Left ventricle myocardium inferior (tissue), 1 donor: ENCODE data around the gene PUS7L. TPM values are rescaled to one million over a fixed set of nuclear protein-coding genes. Genes with fewer than 3 reads are reported as not detected.

Experiments
- DNase-seq: peaks from one replicate; pipeline ENCODE4 v3.0.0-alpha.2; 2020
- H3K27ac ChIP-seq: fragments of 200-600 bp; replicated peaks from 2 replicates; pipeline ENCODE4 v1.8.0; 2021
- H3K27me3 ChIP-seq: fragments of 200-600 bp; 2 replicates; pipeline ENCODE4 v1.8.0; 2021; ENCODE audit warnings: low read depth
- H3K36me3 ChIP-seq: fragments of 200-600 bp; 2 replicates; pipeline ENCODE4 v1.8.0; 2021
- H3K4me1 ChIP-seq: fragments of 200-600 bp; 2 replicates; pipeline ENCODE4 v1.8.0; 2021
- H3K4me3 ChIP-seq: fragments of 200-600 bp; 2 replicates; pipeline ENCODE4 v1.8.0; 2021; ENCODE audit warnings: mild to moderate bottlenecking, moderate library complexity
- H3K9me3 ChIP-seq: fragments of 200-600 bp; replicated peaks from 2 replicates; pipeline ENCODE4 v1.8.0; 2021
- CTCF ChIP-seq: fragments of 200-600 bp; IDR thresholded peaks from 2 replicates; pipeline ENCODE4 v1.8.0; 2021; ENCODE audit warnings: antibody characterized with exemption, mild to moderate bottlenecking, borderline replicate concordance
- intact Hi-C: fragments of 100-400 bp; cut with micrococcal nuclease; formaldehyde crosslinking; loops from one replicate; pipeline ENCODE4 v1.11.0; 2022
- total RNA-seq: library from RNA; stranded (reverse); fragmentation: NEBNext Ultra II Directional; extraction: Animal tissue kit (Norgen Biotek cat#: 25700); gene quantifications from one replicate; pipeline ENCODE4 v1.2.1, GENCODE V29; 2021
- donor health status: DM: no; HTN: yes; CAD: no; lungs with severe emphysema.

Gene PUS7L
- total RNA-seq, 1 donor from 2014 or later: 4.3 TPM

GRCh38 chr12:43766291-43766690 lies 7.7 kb upstream of the PUS7L start:
- H3K36me3 ChIP-seq: peaks cover 30% of the 10 kb centered on the region
- no peak for DNase-seq
- intact Hi-C loops: no loop called here
- TF ChIP-seq CTCF: no peak
- H3K4me1 ChIP-seq: peaks cover 8% of the 10 kb centered on the region
- H3K27ac ChIP-seq: no peak overlapping the region
- H3K27me3 ChIP-seq: no peaks in the 10 kb centered on the region
- no peaks in the 10 kb centered on the region for H3K9me3 ChIP-seq
- no peak overlapping the region for H3K4me3 ChIP-seq

- intact Hi-C loops: no loop called here
- Histone ChIP-seq H3K4me3 (no peak overlapping the region), H3K27ac (no peak overlapping the region), H3K9me3 (no peaks in the 10 kb centered on the region), H3K27me3 (no peaks in the 10 kb centered on the region), H3K4me1 (peaks cover 25% of the 10 kb centered on the region), H3K36me3 (peaks cover 14% of the 10 kb centered on the region)
- TF ChIP-seq CTCF: no peak
- no peak for DNase-seq
These were observed 5.9 kb upstream of the PUS7L start for GRCh38 chr12:43764528-43764927.

GRCh38 chr12:43763769-43764168 lies 5.2 kb upstream of the PUS7L start:
- intact Hi-C loops: no loop called here
- TF ChIP-seq CTCF: no peak

GRCh38 chr12:43762596-43762995 lies 4.0 kb upstream of the PUS7L start:
- intact Hi-C loops: no loop called here
- H3K9me3 ChIP-seq: no peaks in the 10 kb centered on the region
- H3K4me3 ChIP-seq: no peak overlapping the region
- H3K27me3 ChIP-seq: no peaks in the 10 kb centered on the region
- no peak for DNase-seq
- H3K27ac ChIP-seq: no peak overlapping the region
- H3K36me3 ChIP-seq: no peaks in the 10 kb centered on the region
- no peak for TF ChIP-seq CTCF
- peaks cover 40% of the 10 kb centered on the region for H3K4me1 ChIP-seq

More at GRCh38 chr12:43763769-43764168, 5.2 kb upstream of the PUS7L start:
- peaks cover 32% of the 10 kb centered on the region for H3K4me1 ChIP-seq
- DNase-seq: no peak
- H3K4me3 ChIP-seq: no peak overlapping the region
- H3K27me3 ChIP-seq: no peaks in the 10 kb centered on the region
- no peak overlapping the region for H3K27ac ChIP-seq
- H3K9me3 ChIP-seq: no peaks in the 10 kb centered on the region
- peaks cover 7% of the 10 kb centered on the region for H3K36me3 ChIP-seq

GRCh38 chr12:43761500-43761899 lies 2.9 kb upstream of the PUS7L start:
- intact Hi-C loops: no loop called here
- H3K4me1 ChIP-seq: peaks cover 43% of the 10 kb centered on the region
- no peaks in the 10 kb centered on the region for H3K36me3 ChIP-seq
- no peak for TF ChIP-seq CTCF
- DNase-seq: no peak
- no peaks in the 10 kb centered on the region for H3K27me3 ChIP-seq
- H3K9me3 ChIP-seq: no peaks in the 10 kb centered on the region
- H3K27ac ChIP-seq: no peak overlapping the region
- no peak overlapping the region for H3K4me3 ChIP-seq

GRCh38 chr12:43760396-43760795 lies 1.8 kb upstream of the PUS7L start:
- TF ChIP-seq CTCF: no peak
- no peaks in the 10 kb centered on the region for H3K27me3 ChIP-seq
- H3K36me3 ChIP-seq: no peaks in the 10 kb centered on the region
- H3K9me3 ChIP-seq: no peaks in the 10 kb centered on the region
- peaks cover 43% of the 10 kb centered on the region for H3K4me1 ChIP-seq
- intact Hi-C loops: no loop called here
- DNase-seq: no peak
- no peak overlapping the region for H3K27ac ChIP-seq
- H3K4me3 ChIP-seq: peak overlapping the region; percentile 75
